BE2C (cell line): Measurements from ENCODE around the gene PPP2R5B.

ENCODE experiments used
- DNase-seq: peaks from one replicate; pipeline ENCODE4 v3.0.0-alpha.2; 2020
- H3K27me3 ChIP-seq: fragments of 250-450 bp; sonication (Bioruptor Pico); 2 replicates; pipeline ENCODE4 v1.5.1; 2020; ENCODE audit warnings: mild to moderate bottlenecking
- H3K36me3 ChIP-seq: fragments of 250-450 bp; sonication (Bioruptor Pico); 2 replicates; pipeline ENCODE4 v1.5.1; 2020; ENCODE audit warnings: mild to moderate bottlenecking
- H3K4me1 ChIP-seq: fragments of 250-450 bp; sonication (Bioruptor Pico); 2 replicates; pipeline ENCODE4 v1.5.1; 2020
- H3K4me3 ChIP-seq: 2 replicates; pipeline ENCODE4 v1.5.1; 2011; ENCODE audit warnings: low read depth, low read length
- H3K9me3 ChIP-seq: fragments of 250-450 bp; sonication (Bioruptor Pico); 2 replicates; pipeline ENCODE4 v1.5.1; 2020
- TF ChIP-seq, protein P1 (sequence below): IDR thresholded peaks from 2 replicates; pipeline ENCODE4 v1.5.1; 2012; ENCODE audit warnings: mild to moderate bottlenecking, low read depth, low read length

The PPP2R5B gene

DNA sequence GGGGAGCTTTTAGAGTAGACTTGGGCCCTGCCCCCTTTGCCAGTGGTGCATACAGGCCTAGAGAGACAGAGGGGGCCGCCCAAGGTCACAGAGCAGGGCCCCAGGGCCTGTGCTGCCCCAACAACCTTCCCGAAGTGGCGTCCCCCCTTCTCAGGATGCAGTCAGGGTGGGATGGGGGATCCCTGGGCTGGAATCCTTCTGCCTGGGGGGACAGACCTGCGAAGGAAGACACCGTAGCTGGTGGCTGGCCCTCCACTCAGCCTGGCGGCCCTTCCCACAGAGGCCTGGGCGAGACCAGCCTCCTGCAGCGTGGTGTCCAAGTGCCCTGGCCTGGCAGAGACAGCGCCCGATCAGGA lies 31.7 kb upstream of the PPP2R5B start:
- no peaks in the 10 kb centered on the region for H3K9me3 ChIP-seq
- TF ChIP-seq, protein P1, sequence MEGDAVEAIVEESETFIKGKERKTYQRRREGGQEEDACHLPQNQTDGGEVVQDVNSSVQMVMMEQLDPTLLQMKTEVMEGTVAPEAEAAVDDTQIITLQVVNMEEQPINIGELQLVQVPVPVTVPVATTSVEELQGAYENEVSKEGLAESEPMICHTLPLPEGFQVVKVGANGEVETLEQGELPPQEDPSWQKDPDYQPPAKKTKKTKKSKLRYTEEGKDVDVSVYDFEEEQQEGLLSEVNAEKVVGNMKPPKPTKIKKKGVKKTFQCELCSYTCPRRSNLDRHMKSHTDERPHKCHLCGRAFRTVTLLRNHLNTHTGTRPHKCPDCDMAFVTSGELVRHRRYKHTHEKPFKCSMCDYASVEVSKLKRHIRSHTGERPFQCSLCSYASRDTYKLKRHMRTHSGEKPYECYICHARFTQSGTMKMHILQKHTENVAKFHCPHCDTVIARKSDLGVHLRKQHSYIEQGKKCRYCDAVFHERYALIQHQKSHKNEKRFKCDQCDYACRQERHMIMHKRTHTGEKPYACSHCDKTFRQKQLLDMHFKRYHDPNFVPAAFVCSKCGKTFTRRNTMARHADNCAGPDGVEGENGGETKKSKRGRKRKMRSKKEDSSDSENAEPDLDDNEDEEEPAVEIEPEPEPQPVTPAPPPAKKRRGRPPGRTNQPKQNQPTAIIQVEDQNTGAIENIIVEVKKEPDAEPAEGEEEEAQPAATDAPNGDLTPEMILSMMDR, result no peak
- no peak overlapping the region for H3K4me3 ChIP-seq
- no peaks in the 10 kb centered on the region for H3K36me3 ChIP-seq
- no peak for DNase-seq
- H3K27me3 ChIP-seq, result no peaks in the 10 kb centered on the region
- H3K4me1 ChIP-seq, result no peaks in the 10 kb centered on the region

DNA sequence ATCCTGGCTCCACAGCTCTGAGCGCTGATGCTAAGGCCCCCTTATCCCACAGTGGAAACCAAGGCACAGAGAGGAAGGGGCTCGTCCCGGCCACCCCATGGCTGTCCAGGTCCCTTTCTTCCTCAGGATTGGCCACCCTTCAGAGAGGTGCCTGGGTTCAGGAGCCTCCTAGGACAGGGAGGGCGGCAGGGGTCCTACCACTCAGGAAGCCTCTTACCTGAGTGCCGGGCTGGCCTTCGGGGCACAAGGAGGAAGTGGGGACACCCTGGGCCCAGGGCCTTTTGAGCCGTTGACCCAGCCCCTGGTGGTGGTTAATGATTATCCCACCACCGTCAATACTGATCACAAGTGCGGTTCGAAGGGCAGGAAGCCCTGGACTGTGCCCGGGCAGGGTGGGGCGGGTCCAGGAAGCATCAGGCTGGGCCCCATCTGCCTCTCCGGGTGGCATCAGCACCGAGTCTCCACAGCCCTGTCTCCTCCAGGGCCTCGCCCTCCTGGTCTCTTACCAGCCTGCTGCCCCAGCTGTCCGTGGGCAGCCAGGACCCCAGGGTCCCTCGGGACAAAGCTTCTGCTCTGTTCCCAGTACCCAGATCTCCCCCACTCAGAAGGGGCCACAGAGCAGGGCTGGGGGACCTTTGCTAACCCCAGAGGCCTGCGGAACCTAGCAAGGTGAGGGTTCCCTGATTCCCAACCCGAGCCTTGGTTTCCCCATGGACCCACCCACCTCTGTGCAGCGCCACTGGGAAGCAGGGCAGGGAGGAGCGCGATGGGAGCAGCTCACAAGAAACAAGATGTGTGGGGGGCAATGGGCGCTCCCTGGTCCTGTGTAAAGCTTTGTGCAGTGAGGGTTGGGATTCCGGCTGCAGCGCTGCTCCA lies 31.1 kb upstream of the PPP2R5B start:
- H3K9me3 ChIP-seq, result no peaks in the 10 kb centered on the region
- H3K4me3 ChIP-seq, result no peak overlapping the region
- H3K4me1 ChIP-seq, result no peaks in the 10 kb centered on the region
- H3K27me3 ChIP-seq, result no peaks in the 10 kb centered on the region
- TF ChIP-seq, protein P1, result no peak
- DNase-seq, result no peak
- no peaks in the 10 kb centered on the region for H3K36me3 ChIP-seq

DNA sequence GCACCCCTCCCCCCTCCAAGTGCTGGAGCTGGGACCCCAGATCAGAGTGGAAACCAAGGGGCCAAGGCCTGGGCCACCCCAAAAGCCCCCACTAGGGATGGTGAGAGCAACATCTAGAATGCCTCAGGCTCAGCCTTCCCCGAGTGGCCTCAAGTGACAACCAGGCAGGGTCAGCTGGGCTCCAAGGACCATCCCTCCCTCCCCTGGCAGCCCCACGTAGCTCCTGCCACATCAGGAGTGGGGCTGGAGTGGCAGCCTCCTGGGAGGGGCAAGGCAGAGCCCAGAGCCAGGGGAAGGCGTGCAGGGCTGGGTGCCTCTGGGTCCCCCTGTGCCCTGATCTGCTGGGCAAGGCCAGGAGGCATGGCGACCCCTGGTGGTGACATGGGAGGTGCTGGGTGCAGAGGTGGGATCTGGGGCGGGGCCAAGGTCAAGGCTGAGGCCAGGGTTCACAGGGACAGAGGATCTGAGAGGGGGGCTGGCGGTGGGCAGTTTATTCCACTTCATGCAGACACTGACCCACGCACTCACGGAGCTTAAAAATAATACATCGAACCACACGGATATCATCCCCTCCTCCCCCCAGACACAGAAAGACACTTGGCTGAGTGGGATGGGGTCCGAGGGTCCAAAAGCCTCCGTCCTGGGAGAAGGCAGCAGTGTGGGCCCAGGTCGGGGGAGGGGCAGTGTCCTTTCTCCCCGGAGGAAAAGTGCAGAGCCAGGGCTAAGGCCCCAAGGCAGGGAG lies 30.2 kb upstream of the PPP2R5B start:
- TF ChIP-seq, protein P1, result peak; percentile 77
- Histone ChIP-seq H3K27me3 (no peaks in the 10 kb centered on the region), H3K4me1 (no peaks in the 10 kb centered on the region), H3K4me3 (no peak overlapping the region), H3K36me3 (no peaks in the 10 kb centered on the region), H3K9me3 (no peaks in the 10 kb centered on the region)
- DNase-seq, result peak; percentile 89

DNA sequence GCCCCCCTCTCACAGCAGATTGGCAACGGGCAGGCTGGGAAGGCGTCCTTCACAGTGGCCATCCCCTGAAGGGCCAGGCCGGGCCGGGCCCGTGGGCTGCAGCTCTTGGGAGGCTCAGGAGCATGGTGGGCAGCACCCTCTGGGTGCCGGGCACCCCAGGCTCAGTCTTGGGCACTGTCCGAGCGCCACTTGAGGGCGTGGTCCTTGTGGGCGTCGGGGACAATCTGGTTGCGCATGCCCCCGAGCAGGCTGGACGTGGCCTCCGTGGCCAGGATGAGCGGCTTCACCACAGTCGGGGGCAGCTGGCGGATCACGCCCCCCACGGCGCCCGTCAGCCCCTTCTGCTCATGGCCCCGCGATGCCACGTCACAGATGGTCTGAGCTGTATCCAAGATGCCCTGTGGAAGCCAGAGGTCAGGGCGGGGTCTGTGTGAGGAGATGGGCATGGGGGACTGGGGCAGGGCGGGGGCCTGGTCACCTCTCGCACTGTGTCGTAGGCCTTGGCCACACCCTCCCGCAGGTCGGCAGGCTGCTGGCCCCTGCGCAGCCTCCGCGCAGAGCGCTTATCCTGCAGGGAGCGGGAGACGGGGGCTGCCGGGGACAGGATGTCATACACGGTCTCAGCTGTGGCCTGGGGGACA lies 29.6 kb upstream of the PPP2R5B start:
- Histone ChIP-seq H3K9me3 (no peaks in the 10 kb centered on the region), H3K4me1 (no peaks in the 10 kb centered on the region), H3K27me3 (no peaks in the 10 kb centered on the region), H3K36me3 (no peaks in the 10 kb centered on the region), H3K4me3 (no peak overlapping the region)
- TF ChIP-seq, protein P1, result no peak
- no peak for DNase-seq

DNA sequence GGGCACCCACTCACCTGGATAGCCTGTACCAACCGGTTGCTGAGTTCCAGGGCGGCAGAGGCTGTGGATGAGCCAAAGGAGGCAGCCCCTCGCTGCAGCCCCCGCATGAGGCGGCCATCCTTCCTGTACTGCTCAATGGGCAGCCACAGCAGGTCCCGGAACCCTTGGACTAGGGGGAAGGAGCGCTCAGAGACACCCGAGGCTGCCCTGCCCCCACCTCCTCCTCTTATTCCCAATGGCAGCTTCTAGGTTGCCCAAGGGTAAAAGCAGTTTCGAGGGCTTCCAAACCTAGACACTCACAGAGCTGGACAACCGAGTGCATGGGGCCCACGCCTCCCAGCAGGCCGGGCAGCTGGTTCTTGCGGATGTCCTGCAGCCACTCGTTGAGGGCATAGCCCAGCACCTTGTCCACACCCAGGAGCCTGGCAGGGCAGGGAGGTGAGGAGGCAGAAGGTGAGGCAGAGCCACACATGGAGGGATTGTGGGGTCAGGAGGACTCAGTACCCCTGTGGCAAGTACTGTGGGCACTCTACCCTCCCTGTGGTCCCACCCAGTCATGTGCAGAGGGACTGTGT lies 28.0 kb upstream of the PPP2R5B start:
- no peak overlapping the region for H3K4me3 ChIP-seq
- no peaks in the 10 kb centered on the region for H3K9me3 ChIP-seq
- no peaks in the 10 kb centered on the region for H3K36me3 ChIP-seq
- TF ChIP-seq, protein P1, result no peak
- DNase-seq, result no peak
- no peaks in the 10 kb centered on the region for H3K4me1 ChIP-seq
- H3K27me3 ChIP-seq, result no peaks in the 10 kb centered on the region
